ENCODE results near the gene RITA1. TPM values are rescaled to one million over a fixed set of nuclear protein-coding genes. Genes with fewer than 3 reads are reported as not detected.
A peak's percentile ranks its signal among the peaks of the same experiment; 100 is the strongest.
"Not testable (repeated sequence)": the region's sequence is repeated elsewhere in the genome, so short reads cannot be mapped to it uniquely, and the experiment has no call there.

The RITA1 gene
- polyA plus RNA-seq, 1 donor from 2014 or later = 24.1 TPM

DNA sequence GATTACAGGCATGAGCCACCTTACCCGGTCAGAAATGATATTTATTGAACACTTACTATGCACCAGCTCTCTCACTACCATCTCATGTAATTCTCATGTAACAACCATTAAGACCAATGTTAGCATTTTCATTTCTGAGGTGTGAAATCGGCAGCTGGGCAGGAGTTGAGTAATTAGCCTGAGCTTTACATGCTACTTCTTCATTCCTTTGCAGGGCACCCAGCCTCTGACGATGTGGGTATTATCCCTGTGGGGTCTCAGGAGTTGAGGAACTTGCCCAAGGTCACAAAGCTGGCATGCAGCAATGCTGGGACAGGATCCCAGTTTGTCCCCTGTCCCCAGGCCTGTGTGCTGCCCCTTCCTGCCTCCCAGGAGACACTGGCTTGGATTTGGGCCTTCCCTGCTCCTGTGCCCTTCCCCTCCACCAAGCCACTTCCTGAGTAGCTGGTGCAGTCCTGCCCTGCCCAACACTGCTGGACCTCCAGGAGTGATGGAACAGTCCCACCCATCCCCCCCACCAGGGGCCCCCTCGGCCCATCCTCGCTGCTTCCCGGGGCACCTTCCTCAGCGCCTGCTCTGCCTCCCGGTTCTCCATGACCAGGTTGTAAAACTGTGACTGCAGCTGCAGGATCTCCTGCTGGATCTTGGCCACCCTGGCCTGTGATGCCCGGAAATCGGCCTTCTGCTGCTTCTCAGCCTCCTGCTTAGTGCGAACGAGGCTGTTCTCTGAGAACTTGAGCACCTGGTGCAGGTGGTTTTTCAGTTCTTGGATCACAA is 14.7 kb downstream of the RITA1 start:
- peaks cover 10 to 19% (median 12%) of the 10 kb centered on the region in 3 donors for H3K4me1 Mint-ChIP-seq
- peaks cover 2% of the 10 kb centered on the region for H3K36me3 Mint-ChIP-seq
- H3K27me3 Mint-ChIP-seq = no peaks in the 10 kb centered on the region
- H3K27ac Mint-ChIP-seq = no peak overlapping the region
- H3K9me3 Mint-ChIP-seq = no peaks in the 10 kb centered on the region
- H3K4me3 Mint-ChIP-seq = no peak overlapping the region

- no peaks in the 10 kb centered on the region for H3K9me3 Mint-ChIP-seq
- peak overlapping the region in 2 of 3 donors; percentile 27 to 71 for H3K27ac Mint-ChIP-seq
- H3K4me3 Mint-ChIP-seq = no peak overlapping the region
Observed at GRCh38 chr12:113201187-113202177, 16.0 kb downstream of the RITA1 start.

GRCh38 chr12:113202300-113203075 is 17.0 kb downstream of the RITA1 start:
- peaks cover 11 to 20% (median 16%) of the 10 kb centered on the region in 3 donors for H3K4me1 Mint-ChIP-seq
- no peaks in the 10 kb centered on the region for H3K27me3 Mint-ChIP-seq
- no peak overlapping the region for H3K4me3 Mint-ChIP-seq
- no peaks in the 10 kb centered on the region for H3K9me3 Mint-ChIP-seq
- peak overlapping the region in 1 of 3 donors; percentile 27 for H3K27ac Mint-ChIP-seq
- peaks cover 2% of the 10 kb centered on the region for H3K36me3 Mint-ChIP-seq

More at GRCh38 chr12:113201187-113202177, 16.0 kb downstream of the RITA1 start:
- no peaks in the 10 kb centered on the region for H3K27me3 Mint-ChIP-seq
- H3K36me3 Mint-ChIP-seq = peaks cover 2% of the 10 kb centered on the region
- H3K4me1 Mint-ChIP-seq = peaks cover 12 to 20% (median 14%) of the 10 kb centered on the region in 3 donors

- Mint-ChIP-seq H3K4me1 (peaks cover 17 to 30% (median 29%) of the 10 kb centered on the region in 3 donors), H3K4me3 (no peak overlapping the region), H3K27me3 (no peaks in the 10 kb centered on the region), H3K36me3 (peaks cover 2% of the 10 kb centered on the region), H3K27ac (peak overlapping the region in 2 of 3 donors; percentile 36 to 50), H3K9me3 (no peaks in the 10 kb centered on the region)
Observed at GRCh38 chr12:113203852-113204760, 18.6 kb downstream of the RITA1 start.

- Mint-ChIP-seq H3K4me3 (peak overlapping the region in 1 of 4 donors; percentile 18), H3K27me3 (no peaks in the 10 kb centered on the region), H3K27ac (peak overlapping the region in 1 of 3 donors; percentile 36), H3K36me3 (peaks cover 2% of the 10 kb centered on the region), H3K4me1 (peaks cover 17 to 32% (median 30%) of the 10 kb centered on the region in 3 donors), H3K9me3 (no peaks in the 10 kb centered on the region)
Observed at GRCh38 chr12:113204804-113205203, 19.3 kb downstream of the RITA1 start.

- H3K4me3 Mint-ChIP-seq = peak overlapping the region in 1 of 4 donors; percentile 25
- peaks cover 21 to 40% (median 36%) of the 10 kb centered on the region in 3 donors for H3K4me1 Mint-ChIP-seq
- H3K27me3 Mint-ChIP-seq, H3K9me3 Mint-ChIP-seq, H3K36me3 Mint-ChIP-seq: not testable (repeated sequence)
- peak overlapping the region in 2 of 3 donors; percentile 91 to 96 for H3K27ac Mint-ChIP-seq
Observed at GRCh38 chr12:113206802-113207201, 21.3 kb downstream of the RITA1 start.

DNA sequence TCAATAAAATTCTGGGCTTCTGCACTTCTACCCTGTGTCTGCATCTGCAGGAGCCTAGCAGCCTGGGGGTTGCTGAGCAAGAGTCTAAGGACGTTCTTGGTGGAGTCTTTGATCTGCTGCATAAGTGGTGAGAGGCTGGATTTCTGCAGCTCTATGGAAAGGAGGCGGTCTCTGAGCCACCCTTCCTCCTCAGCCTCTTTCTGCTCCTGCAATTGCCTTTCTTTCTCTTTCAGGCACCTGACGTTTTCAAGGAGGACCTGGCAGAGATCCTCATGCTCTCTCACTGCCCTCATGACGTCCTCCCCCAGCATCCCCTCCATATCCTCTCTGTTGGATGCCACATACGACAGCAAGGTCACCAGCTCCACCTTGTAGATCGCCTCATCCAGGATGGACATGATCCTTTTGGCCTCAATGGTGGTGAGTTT is 22.1 kb downstream of the RITA1 start:
- H3K27me3 Mint-ChIP-seq = no peaks in the 10 kb centered on the region
- peak overlapping the region; percentile 91 to 99 (median 96) for H3K27ac Mint-ChIP-seq
- H3K4me3 Mint-ChIP-seq = peak overlapping the region; percentile 16 to 87 (median 68)
- H3K36me3 Mint-ChIP-seq = peaks cover 2% of the 10 kb centered on the region
- peaks cover 21 to 40% (median 36%) of the 10 kb centered on the region in 3 donors for H3K4me1 Mint-ChIP-seq
- H3K9me3 Mint-ChIP-seq = no peaks in the 10 kb centered on the region

- Mint-ChIP-seq H3K27me3 (no peaks in the 10 kb centered on the region), H3K27ac (peak overlapping the region; percentile 91 to 99 (median 96)), H3K4me1 (peaks cover 21 to 40% (median 36%) of the 10 kb centered on the region in 3 donors), H3K4me3 (peak overlapping the region; percentile 61 to 87 (median 71)), H3K9me3 (no peaks in the 10 kb centered on the region), H3K36me3 (peaks cover 2% of the 10 kb centered on the region)
Observed at GRCh38 chr12:113208041-113208934, 22.8 kb downstream of the RITA1 start.

- H3K9me3 Mint-ChIP-seq = no peaks in the 10 kb centered on the region
- H3K36me3 Mint-ChIP-seq = no peaks in the 10 kb centered on the region
- H3K4me3 Mint-ChIP-seq = no peak overlapping the region
- peak overlapping the region in 1 of 3 donors; percentile 71 for H3K27ac Mint-ChIP-seq
- no peaks in the 10 kb centered on the region for H3K27me3 Mint-ChIP-seq
- peaks cover 32 to 37% (median 37%) of the 10 kb centered on the region in 3 donors for H3K4me1 Mint-ChIP-seq
Observed at GRCh38 chr12:113211160-113211559, 25.6 kb downstream of the RITA1 start.

DNA sequence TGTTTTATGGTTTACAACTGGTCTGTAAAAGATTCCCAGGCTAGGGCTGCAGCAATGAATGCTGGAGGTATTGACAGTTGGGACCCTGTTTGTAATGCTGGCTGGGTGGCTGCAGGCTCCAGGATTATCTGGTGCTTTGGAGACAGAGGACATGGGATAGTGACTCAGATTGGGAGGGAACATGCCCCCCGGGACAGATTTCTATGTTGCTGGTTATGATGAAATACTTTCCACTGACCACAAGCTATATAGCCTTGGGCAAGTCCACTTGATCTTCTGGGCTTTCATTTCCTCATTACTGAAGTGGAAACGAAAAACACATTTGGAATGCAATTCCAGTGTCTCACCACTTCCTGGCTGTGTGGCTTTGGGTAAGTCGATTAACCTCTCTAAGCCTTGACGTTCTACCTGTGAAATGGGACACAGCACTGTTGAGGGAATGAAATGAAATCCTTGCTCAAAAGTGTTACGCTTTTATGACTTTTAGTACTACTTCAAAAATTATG is 29.4 kb downstream of the RITA1 start:
- Mint-ChIP-seq H3K27me3 (no peaks in the 10 kb centered on the region), H3K4me1 (peaks cover 15 to 21% (median 18%) of the 10 kb centered on the region in 3 donors), H3K36me3 (no peaks in the 10 kb centered on the region), H3K27ac (no peak overlapping the region), H3K4me3 (peak overlapping the region in 1 of 4 donors; percentile 28), H3K9me3 (no peaks in the 10 kb centered on the region)

DNA sequence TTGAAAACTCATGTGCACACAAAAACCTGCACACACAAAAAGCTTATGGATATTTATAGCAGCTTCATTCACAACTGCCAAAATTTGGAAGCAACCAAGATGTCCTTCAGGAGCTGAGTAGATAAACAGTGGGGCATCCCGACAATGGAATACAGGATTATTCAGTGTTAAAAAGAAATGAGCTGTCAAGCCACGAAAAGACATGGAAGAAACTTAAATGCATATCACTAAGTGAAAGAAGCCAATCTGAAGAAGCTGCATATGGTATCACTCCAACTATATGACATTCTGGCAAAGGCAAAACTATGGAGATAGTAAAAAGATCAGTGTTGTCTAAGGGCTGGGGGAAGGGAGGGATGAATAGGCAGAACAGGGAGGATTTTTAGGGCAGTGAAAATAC is 30.5 kb downstream of the RITA1 start:
- Mint-ChIP-seq H3K27me3 (no peaks in the 10 kb centered on the region), H3K9me3 (no peaks in the 10 kb centered on the region), H3K36me3 (no peaks in the 10 kb centered on the region), H3K4me1 (peaks cover 15 to 18% (median 17%) of the 10 kb centered on the region in 3 donors), H3K27ac (no peak overlapping the region), H3K4me3 (no peak overlapping the region)

GRCh38 chr12:113220593-113221180 is 35.2 kb downstream of the RITA1 start:
- Mint-ChIP-seq H3K4me3 (peak overlapping the region; percentile 82 to 96 (median 91)), H3K27me3 (no peaks in the 10 kb centered on the region), H3K4me1 (peaks cover 26 to 32% (median 27%) of the 10 kb centered on the region in 3 donors), H3K27ac (peak overlapping the region; percentile 76 to 91 (median 79)), H3K36me3 (no peaks in the 10 kb centered on the region), H3K9me3 (no peaks in the 10 kb centered on the region)

Measured in IgD-negative memory B cell (primary cell).